CD4-positive, CD25-positive, alpha-beta regulatory T cell (primary cell): ENCODE measurements around the gene DEFB110. TPM values are rescaled to one million over a fixed set of nuclear protein-coding genes. Genes with fewer than 3 reads are reported as not detected.

Experiments
- ATAC-seq, 2 donors: fragments of 150-1000 bp; cut with Tn5 transposase; one replicate each; pipeline ENCODE4 v1.10.0; 2021; ENCODE audit warnings: low read depth in 2 of 2, moderate number of reproducible peaks in 2 of 2, moderate library complexity in 1 of 2
- DNase-seq, 3 donors: peaks; one replicate each; pipeline versions ENCODE4 v3.0.0 to v3.0.0-alpha.2; 2012 to 2022; ENCODE audit warnings: mixed read lengths in 1 of 3
- H3K27ac ChIP-seq: one replicate; pipeline ENCODE4 v1.7.0; 2013; ENCODE audit warnings: mild to moderate bottlenecking, low read length; ENCODE audit not compliant: insufficient read depth, poor library complexity, severe bottlenecking
- H3K27me3 ChIP-seq: one replicate; pipeline ENCODE4 v1.7.0; 2013; ENCODE audit warnings: low read length; ENCODE audit not compliant: control insufficient read depth, insufficient read depth
- H3K36me3 ChIP-seq: one replicate; pipeline ENCODE4 v1.7.0; 2013; ENCODE audit warnings: mild to moderate bottlenecking, low read length, moderate library complexity; ENCODE audit not compliant: control insufficient read depth, insufficient read depth
- H3K4me1 ChIP-seq: 2 replicates; pipeline ENCODE4 v1.7.0; 2013; ENCODE audit warnings: mild to moderate bottlenecking, low read length; ENCODE audit not compliant: insufficient read depth, control insufficient read depth, poor library complexity, severe bottlenecking
- H3K4me3 ChIP-seq: one replicate; pipeline ENCODE4 v1.7.0; 2013; ENCODE audit warnings: low read depth, mild to moderate bottlenecking, low read length, moderate library complexity
- H3K9me3 ChIP-seq, 2 experiments: 1 replicate in 1 of 2; 2 replicates in 1 of 2; pipeline ENCODE4 v1.7.0; 2013; ENCODE audit warnings: low read length in 2 of 2, mild to moderate bottlenecking in 1 of 2, moderate library complexity in 1 of 2; ENCODE audit not compliant: control insufficient read depth in 2 of 2
- H3K27ac Mint-ChIP-seq, 3 donors: one replicate each; pipeline ENCODE4 v1.8.0; 2020 to 2022; ENCODE audit warnings: mild to moderate bottlenecking in 3 of 3, mixed read lengths in 3 of 3, moderate library complexity in 2 of 3
- H3K27me3 Mint-ChIP-seq: one replicate; pipeline ENCODE4 v1.8.0; 2022; ENCODE audit warnings: mild to moderate bottlenecking, mixed read lengths
- H3K36me3 Mint-ChIP-seq: one replicate; pipeline ENCODE4 v1.8.0; 2020; ENCODE audit warnings: mixed read lengths
- H3K4me1 Mint-ChIP-seq, 4 donors: one replicate each; pipeline ENCODE4 v1.8.0; 2020 to 2022; ENCODE audit warnings: mixed read lengths in 4 of 4, mild to moderate bottlenecking in 1 of 4
- H3K4me3 Mint-ChIP-seq, 4 donors: one replicate each; pipeline ENCODE4 v1.8.0; 2020 to 2022; ENCODE audit warnings: mild to moderate bottlenecking in 4 of 4, mixed read lengths in 4 of 4, moderate library complexity in 3 of 4
- H3K9me3 Mint-ChIP-seq, 7 donors: one replicate each; pipeline ENCODE4 v1.8.0; 2020 to 2022; ENCODE audit warnings: mixed read lengths in 7 of 7, mild to moderate bottlenecking in 3 of 7, moderate library complexity in 2 of 7
- polyA plus RNA-seq, 4 donors: library from polyadenylated mRNA; unstranded; fragments of 300-500 nt; fragmentation: Illumina TruSeq; gene quantifications; one replicate each; pipeline ENCODE4 v1.2.3, GENCODE V29; 2021
- total RNA-seq: library from RNA; stranded (reverse); gene quantifications from one replicate; pipeline ENCODE4 v1.2.3, GENCODE V29; 2022

DEFB110 gene
- total and polyA plus RNA-seq, 5 donors from 2014 or later: not detected

GRCh38 chr6:50025258-50025657 lies 3.5 kb upstream of the DEFB110 start:
- Histone ChIP-seq H3K4me3 (no peak overlapping the region), H3K27me3 (no peaks in the 10 kb centered on the region), H3K27ac (no peak overlapping the region), H3K9me3 (no peaks in the 10 kb centered on the region), H3K36me3 (no peaks in the 10 kb centered on the region), H3K4me1 (no peaks in the 10 kb centered on the region)
- no peak for DNase-seq
- no peaks in the 10 kb centered on the region for H3K4me1 Mint-ChIP-seq
- no peak for ATAC-seq
- H3K27ac Mint-ChIP-seq: no peak overlapping the region
- no peaks in the 10 kb centered on the region for H3K27me3 Mint-ChIP-seq
- no peak overlapping the region for H3K4me3 Mint-ChIP-seq
- H3K36me3 Mint-ChIP-seq: no peaks in the 10 kb centered on the region
- H3K9me3 Mint-ChIP-seq: peaks cover 3 to 15% (median 5%) of the 10 kb centered on the region in 7 donors

- Histone ChIP-seq H3K36me3 (no peaks in the 10 kb centered on the region), H3K4me1 (no peaks in the 10 kb centered on the region), H3K27ac (no peak overlapping the region), H3K27me3 (no peaks in the 10 kb centered on the region), H3K4me3 (no peak overlapping the region), H3K9me3 (no peaks in the 10 kb centered on the region)
- no peak overlapping the region for H3K27ac Mint-ChIP-seq
- H3K27me3 Mint-ChIP-seq: no peaks in the 10 kb centered on the region
- ATAC-seq (no peak), DNase-seq (no peak)
- no peak overlapping the region for H3K4me3 Mint-ChIP-seq
- peaks cover 0 to 10% (median under 1%) of the 10 kb centered on the region in 7 donors for H3K9me3 Mint-ChIP-seq
- H3K36me3 Mint-ChIP-seq: no peaks in the 10 kb centered on the region
- no peaks in the 10 kb centered on the region for H3K4me1 Mint-ChIP-seq
Observed at GRCh38 chr6:50007819-50008218, 14.0 kb downstream of the DEFB110 start.

- H3K27me3 Mint-ChIP-seq: no peaks in the 10 kb centered on the region
- H3K4me3 ChIP-seq: no peak overlapping the region
- H3K27ac ChIP-seq: no peak overlapping the region
- no peaks in the 10 kb centered on the region for H3K27me3 ChIP-seq
- peaks cover 0 to 4% of the 10 kb centered on the region in 2 experiments for H3K9me3 ChIP-seq
- no peaks in the 10 kb centered on the region for H3K4me1 ChIP-seq
- no peaks in the 10 kb centered on the region for H3K4me1 Mint-ChIP-seq
- no peak overlapping the region for H3K4me3 Mint-ChIP-seq
- DNase-seq (no peak), ATAC-seq (no peak)
- H3K27ac Mint-ChIP-seq: no peak overlapping the region
- no peaks in the 10 kb centered on the region for H3K36me3 Mint-ChIP-seq
- H3K9me3 Mint-ChIP-seq: peaks cover 0 to 10% (median 2%) of the 10 kb centered on the region in 7 donors
- H3K36me3 ChIP-seq: no peaks in the 10 kb centered on the region
Observed at GRCh38 chr6:50003139-50003538, 18.7 kb downstream of the DEFB110 start.

GRCh38 chr6:49995278-49995677 lies 26.5 kb downstream of the DEFB110 start:
- ATAC-seq (no peak), DNase-seq (no peak)
- no peaks in the 10 kb centered on the region for H3K4me1 ChIP-seq
- H3K27ac ChIP-seq: no peak overlapping the region
- no peak overlapping the region for H3K4me3 Mint-ChIP-seq
- H3K9me3 Mint-ChIP-seq: peaks cover 0 to 14% (median 1%) of the 10 kb centered on the region in 7 donors
- H3K36me3 Mint-ChIP-seq: no peaks in the 10 kb centered on the region
- no peak overlapping the region for H3K4me3 ChIP-seq
- no peak overlapping the region for H3K27ac Mint-ChIP-seq
- H3K27me3 Mint-ChIP-seq: no peaks in the 10 kb centered on the region
- H3K36me3 ChIP-seq: no peaks in the 10 kb centered on the region
- H3K4me1 Mint-ChIP-seq: no peaks in the 10 kb centered on the region
- H3K9me3 ChIP-seq: no peaks in the 10 kb centered on the region
- H3K27me3 ChIP-seq: no peaks in the 10 kb centered on the region

GRCh38 chr6:49988900-49989299 lies 32.9 kb downstream of the DEFB110 start:
- Histone ChIP-seq H3K27me3 (no peaks in the 10 kb centered on the region), H3K9me3 (peaks cover 0 to 4% of the 10 kb centered on the region in 2 experiments), H3K4me3 (no peak overlapping the region), H3K4me1 (no peaks in the 10 kb centered on the region), H3K36me3 (no peaks in the 10 kb centered on the region), H3K27ac (no peak overlapping the region)
- no peak overlapping the region for H3K27ac Mint-ChIP-seq
- no peak overlapping the region for H3K4me3 Mint-ChIP-seq
- no peak for DNase-seq
- peaks cover 0 to 14% (median 0%) of the 10 kb centered on the region in 7 donors for H3K9me3 Mint-ChIP-seq
- H3K36me3 Mint-ChIP-seq: no peaks in the 10 kb centered on the region
- no peak for ATAC-seq
- no peaks in the 10 kb centered on the region for H3K4me1 Mint-ChIP-seq
- H3K27me3 Mint-ChIP-seq: no peaks in the 10 kb centered on the region

- Histone ChIP-seq H3K36me3 (no peaks in the 10 kb centered on the region), H3K4me3 (no peak overlapping the region), H3K4me1 (no peaks in the 10 kb centered on the region), H3K27me3 (no peaks in the 10 kb centered on the region), H3K9me3 (peaks cover 0 to 4% of the 10 kb centered on the region in 2 experiments), H3K27ac (no peak overlapping the region)
- DNase-seq: no peak
- no peak for ATAC-seq
- no peaks in the 10 kb centered on the region for H3K27me3 Mint-ChIP-seq
- H3K9me3 Mint-ChIP-seq: peaks cover 0 to 11% (median 0%) of the 10 kb centered on the region in 7 donors
- H3K36me3 Mint-ChIP-seq: no peaks in the 10 kb centered on the region
- H3K4me1 Mint-ChIP-seq: no peaks in the 10 kb centered on the region
- no peak overlapping the region for H3K4me3 Mint-ChIP-seq
- H3K27ac Mint-ChIP-seq: no peak overlapping the region
Observed at GRCh38 chr6:49987749-49988148, 34.0 kb downstream of the DEFB110 start.

- DNase-seq (no peak), ATAC-seq (no peak)
- Histone ChIP-seq H3K9me3 (peaks cover 0 to 4% of the 10 kb centered on the region in 2 experiments), H3K27ac (no peak overlapping the region), H3K4me1 (no peaks in the 10 kb centered on the region), H3K36me3 (no peaks in the 10 kb centered on the region), H3K4me3 (no peak overlapping the region), H3K27me3 (no peaks in the 10 kb centered on the region)
- Mint-ChIP-seq H3K9me3 (peaks cover 0 to 6% (median 2%) of the 10 kb centered on the region in 7 donors), H3K4me1 (no peaks in the 10 kb centered on the region), H3K27ac (no peak overlapping the region), H3K36me3 (no peaks in the 10 kb centered on the region), H3K4me3 (no peak overlapping the region), H3K27me3 (no peaks in the 10 kb centered on the region)
Observed at GRCh38 chr6:49986551-49986950, 35.2 kb downstream of the DEFB110 start.

GRCh38 chr6:49982046-49982445 lies 39.7 kb downstream of the DEFB110 start:
- Mint-ChIP-seq H3K36me3 (no peaks in the 10 kb centered on the region), H3K27me3 (no peaks in the 10 kb centered on the region), H3K4me3 (no peak overlapping the region), H3K4me1 (peaks cover 0 to 5% (median under 1%) of the 10 kb centered on the region in 4 donors), H3K27ac (no peak overlapping the region), H3K9me3 (peaks cover 0 to 9% (median 5%) of the 10 kb centered on the region in 7 donors)
- DNase-seq (no peak), ATAC-seq (no peak)
- H3K36me3 ChIP-seq: no peaks in the 10 kb centered on the region
- H3K4me1 ChIP-seq: no peaks in the 10 kb centered on the region
- H3K27me3 ChIP-seq: no peaks in the 10 kb centered on the region
- no peak overlapping the region for H3K4me3 ChIP-seq
- no peak overlapping the region for H3K27ac ChIP-seq
- no peaks in the 10 kb centered on the region for H3K9me3 ChIP-seq
